ENCODE measurements around the gene PPL.

DNA sequence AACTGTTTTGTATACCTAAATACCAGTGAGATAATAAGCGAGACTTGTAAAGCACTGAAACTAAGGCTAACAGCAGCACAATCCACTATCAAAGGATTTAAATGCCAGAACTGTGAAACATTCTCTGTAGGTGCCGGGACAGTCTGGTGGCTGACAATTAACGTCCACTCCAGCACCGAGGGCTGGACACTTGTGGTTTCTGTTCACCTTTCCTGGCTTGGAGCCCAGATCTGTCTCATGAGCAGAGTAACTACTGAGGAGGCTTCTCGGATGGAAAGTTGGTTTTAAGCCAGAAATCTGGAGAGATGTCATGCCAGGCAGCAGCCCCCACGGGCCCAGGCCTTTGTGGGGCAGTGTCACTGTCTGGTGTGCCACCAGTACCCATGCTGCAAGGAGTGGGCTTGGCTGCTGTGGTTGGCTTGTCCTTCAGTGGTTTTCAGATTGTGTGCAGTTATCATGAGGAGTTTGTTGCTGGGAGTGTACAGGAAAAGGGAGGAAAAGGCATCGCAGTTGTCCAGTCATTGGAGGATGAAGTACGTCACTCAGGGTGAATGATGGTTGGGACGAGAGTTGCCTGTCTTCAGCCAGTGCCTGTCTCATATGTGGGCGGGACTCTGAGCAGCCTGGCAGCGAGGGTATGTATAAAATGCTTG, 54.2 kb downstream of the PPL start:
- no peak for TF ChIP-seq EZH2phosphoT487 (IDR thresholded peaks at IDR 0.05; ENCODE audit: low read depth, severe bottlenecking, unreplicated experiment)
- TF ChIP-seq, protein P1, sequence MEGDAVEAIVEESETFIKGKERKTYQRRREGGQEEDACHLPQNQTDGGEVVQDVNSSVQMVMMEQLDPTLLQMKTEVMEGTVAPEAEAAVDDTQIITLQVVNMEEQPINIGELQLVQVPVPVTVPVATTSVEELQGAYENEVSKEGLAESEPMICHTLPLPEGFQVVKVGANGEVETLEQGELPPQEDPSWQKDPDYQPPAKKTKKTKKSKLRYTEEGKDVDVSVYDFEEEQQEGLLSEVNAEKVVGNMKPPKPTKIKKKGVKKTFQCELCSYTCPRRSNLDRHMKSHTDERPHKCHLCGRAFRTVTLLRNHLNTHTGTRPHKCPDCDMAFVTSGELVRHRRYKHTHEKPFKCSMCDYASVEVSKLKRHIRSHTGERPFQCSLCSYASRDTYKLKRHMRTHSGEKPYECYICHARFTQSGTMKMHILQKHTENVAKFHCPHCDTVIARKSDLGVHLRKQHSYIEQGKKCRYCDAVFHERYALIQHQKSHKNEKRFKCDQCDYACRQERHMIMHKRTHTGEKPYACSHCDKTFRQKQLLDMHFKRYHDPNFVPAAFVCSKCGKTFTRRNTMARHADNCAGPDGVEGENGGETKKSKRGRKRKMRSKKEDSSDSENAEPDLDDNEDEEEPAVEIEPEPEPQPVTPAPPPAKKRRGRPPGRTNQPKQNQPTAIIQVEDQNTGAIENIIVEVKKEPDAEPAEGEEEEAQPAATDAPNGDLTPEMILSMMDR (IDR thresholded peaks at IDR 0.05; ENCODE audit: poor library complexity): no peak

All from hepatocyte (in vitro differentiated cells).